BE2C (cell line): ENCODE measurements around the gene TMEM39A.

Source experiments
- DNase-seq: peaks from one replicate; pipeline ENCODE4 v3.0.0-alpha.2; 2020
- H3K27me3 ChIP-seq: fragments of 250-450 bp; sonication (Bioruptor Pico); 2 replicates; pipeline ENCODE4 v1.5.1; 2020; ENCODE audit warnings: mild to moderate bottlenecking
- H3K36me3 ChIP-seq: fragments of 250-450 bp; sonication (Bioruptor Pico); 2 replicates; pipeline ENCODE4 v1.5.1; 2020; ENCODE audit warnings: mild to moderate bottlenecking
- H3K4me1 ChIP-seq: fragments of 250-450 bp; sonication (Bioruptor Pico); 2 replicates; pipeline ENCODE4 v1.5.1; 2020
- H3K4me3 ChIP-seq: 2 replicates; pipeline ENCODE4 v1.5.1; 2011; ENCODE audit warnings: low read depth, low read length
- H3K9me3 ChIP-seq: fragments of 250-450 bp; sonication (Bioruptor Pico); 2 replicates; pipeline ENCODE4 v1.5.1; 2020
- TF ChIP-seq, protein P1 (sequence below): IDR thresholded peaks from 2 replicates; pipeline ENCODE4 v1.5.1; 2012; ENCODE audit warnings: mild to moderate bottlenecking, low read depth, low read length

Gene TMEM39A

DNA sequence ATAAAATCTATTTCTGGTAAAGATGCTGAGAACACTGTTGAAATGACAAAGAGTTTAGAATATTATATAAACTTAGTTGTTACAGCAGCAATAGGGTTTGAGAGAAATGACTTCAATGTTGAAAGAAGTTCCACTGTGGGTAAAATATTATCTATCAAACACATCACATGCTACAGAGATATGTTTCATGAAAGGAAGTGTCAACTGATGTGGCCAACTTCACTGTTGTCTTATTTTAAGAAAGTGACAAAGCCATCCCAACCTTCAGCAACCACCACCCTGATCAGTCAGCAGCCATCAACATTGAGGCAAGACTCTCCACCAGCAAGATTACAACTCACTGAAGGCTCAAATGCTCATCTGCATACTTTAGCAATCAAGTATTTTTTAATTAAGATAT, 20.2 kb downstream of the TMEM39A start:
- H3K4me3 ChIP-seq: no peak overlapping the region
- TF ChIP-seq, protein P1, sequence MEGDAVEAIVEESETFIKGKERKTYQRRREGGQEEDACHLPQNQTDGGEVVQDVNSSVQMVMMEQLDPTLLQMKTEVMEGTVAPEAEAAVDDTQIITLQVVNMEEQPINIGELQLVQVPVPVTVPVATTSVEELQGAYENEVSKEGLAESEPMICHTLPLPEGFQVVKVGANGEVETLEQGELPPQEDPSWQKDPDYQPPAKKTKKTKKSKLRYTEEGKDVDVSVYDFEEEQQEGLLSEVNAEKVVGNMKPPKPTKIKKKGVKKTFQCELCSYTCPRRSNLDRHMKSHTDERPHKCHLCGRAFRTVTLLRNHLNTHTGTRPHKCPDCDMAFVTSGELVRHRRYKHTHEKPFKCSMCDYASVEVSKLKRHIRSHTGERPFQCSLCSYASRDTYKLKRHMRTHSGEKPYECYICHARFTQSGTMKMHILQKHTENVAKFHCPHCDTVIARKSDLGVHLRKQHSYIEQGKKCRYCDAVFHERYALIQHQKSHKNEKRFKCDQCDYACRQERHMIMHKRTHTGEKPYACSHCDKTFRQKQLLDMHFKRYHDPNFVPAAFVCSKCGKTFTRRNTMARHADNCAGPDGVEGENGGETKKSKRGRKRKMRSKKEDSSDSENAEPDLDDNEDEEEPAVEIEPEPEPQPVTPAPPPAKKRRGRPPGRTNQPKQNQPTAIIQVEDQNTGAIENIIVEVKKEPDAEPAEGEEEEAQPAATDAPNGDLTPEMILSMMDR: no peak
- H3K36me3 ChIP-seq: peaks cover 41% of the 10 kb centered on the region
- H3K9me3 ChIP-seq: no peaks in the 10 kb centered on the region
- H3K27me3 ChIP-seq: no peaks in the 10 kb centered on the region
- no peaks in the 10 kb centered on the region for H3K4me1 ChIP-seq
- no peak for DNase-seq

- Histone ChIP-seq H3K9me3 (no peaks in the 10 kb centered on the region), H3K4me3 (no peak overlapping the region), H3K36me3 (peaks cover 64% of the 10 kb centered on the region), H3K4me1 (no peaks in the 10 kb centered on the region; the same call in 1 of the 2 replicates), H3K27me3 (no peaks in the 10 kb centered on the region)
- TF ChIP-seq, protein P1: no peak
- DNase-seq: no peak
Observed at GRCh38 chr3:119437691-119438258, 25.6 kb downstream of the TMEM39A start.

DNA sequence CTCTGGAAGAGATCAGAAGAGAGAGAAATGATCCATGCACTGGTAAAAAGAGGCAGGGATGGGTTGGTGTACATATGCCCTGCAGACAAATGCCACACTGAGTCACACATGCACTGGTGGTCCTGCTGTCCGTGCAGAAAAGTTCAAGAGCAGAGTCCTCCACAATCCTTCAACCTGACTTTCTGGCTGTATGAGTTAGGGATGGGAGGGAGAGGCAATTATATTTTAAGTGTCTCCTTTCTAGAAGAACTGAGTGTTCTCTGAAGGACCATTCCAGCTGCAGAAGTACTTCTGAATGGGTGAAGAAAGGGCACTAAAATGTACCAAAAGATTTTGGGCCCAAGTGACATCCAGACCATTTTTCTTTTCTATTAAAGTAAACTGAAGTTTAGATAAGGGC, 26.4 kb downstream of the TMEM39A start:
- TF ChIP-seq, protein P1: no peak
- H3K9me3 ChIP-seq: no peaks in the 10 kb centered on the region
- H3K36me3 ChIP-seq: peaks cover 61% of the 10 kb centered on the region
- no peaks in the 10 kb centered on the region for H3K27me3 ChIP-seq
- DNase-seq: no peak
- H3K4me1 ChIP-seq: no peaks in the 10 kb centered on the region; the same call in 1 of the 2 replicates
- no peak overlapping the region for H3K4me3 ChIP-seq

DNA sequence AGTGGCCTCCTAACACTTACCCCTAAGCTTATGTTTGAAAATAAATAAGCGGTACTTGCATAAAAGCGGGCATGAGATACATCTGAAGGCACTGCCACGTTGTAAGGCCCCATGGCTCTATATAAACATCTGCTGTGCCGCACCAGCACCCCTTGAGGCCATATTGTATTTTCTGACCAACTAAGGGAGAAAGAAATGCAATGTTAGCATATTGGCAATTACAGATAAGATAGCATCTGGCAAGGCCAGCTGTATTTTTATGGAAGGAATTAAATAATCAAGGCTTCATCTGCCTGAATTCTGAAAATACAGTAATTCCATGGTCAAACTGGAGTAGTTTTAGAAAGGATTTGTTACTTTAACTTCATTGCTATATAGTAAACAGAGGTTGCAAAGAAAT, 28.7 kb downstream of the TMEM39A start:
- no peaks in the 10 kb centered on the region for H3K9me3 ChIP-seq
- no peaks in the 10 kb centered on the region for H3K27me3 ChIP-seq
- H3K36me3 ChIP-seq: peaks cover 75% of the 10 kb centered on the region
- no peak overlapping the region for H3K4me3 ChIP-seq
- no peak for DNase-seq
- TF ChIP-seq, protein P1: peak; percentile 34
- H3K4me1 ChIP-seq: no peaks in the 10 kb centered on the region; the same call in 1 of the 2 replicates

DNA sequence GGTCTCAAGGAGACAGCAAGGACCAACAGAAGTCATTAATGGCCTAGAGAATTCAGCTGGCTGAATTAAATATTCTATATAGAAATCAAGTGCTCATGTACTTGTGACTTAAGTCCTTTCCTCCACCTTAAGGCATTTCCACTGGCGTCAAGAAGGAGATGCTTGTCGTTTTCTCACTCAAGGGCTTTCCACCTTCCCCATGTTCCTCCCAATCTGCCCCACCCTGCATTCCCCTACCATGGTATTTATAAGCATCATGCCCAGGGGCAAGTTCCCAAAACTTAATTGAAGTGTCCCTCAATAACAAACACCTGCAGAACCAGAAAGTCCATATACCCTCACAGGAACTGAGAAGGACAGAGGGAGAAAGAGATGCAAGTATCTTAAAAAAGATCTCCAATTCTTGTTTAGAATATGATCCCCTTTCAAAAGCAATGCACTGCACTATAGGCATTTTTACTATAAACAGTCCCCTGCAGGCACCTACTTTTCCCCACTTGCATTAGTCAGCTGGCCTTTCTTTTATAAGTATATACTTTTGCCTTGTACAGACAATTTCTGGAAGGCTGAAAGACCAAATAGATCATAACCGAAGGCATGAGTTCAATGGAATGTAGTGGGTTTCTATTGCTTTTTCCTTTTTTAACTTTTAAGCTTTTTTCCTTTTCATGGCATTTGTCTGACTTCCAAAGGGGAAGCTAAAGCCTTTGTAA, 29.6 kb downstream of the TMEM39A start:
- peaks cover under 1% of the 10 kb centered on the region; the same call in 1 of the 2 replicates for H3K9me3 ChIP-seq
- TF ChIP-seq, protein P1: no peak

DNA sequence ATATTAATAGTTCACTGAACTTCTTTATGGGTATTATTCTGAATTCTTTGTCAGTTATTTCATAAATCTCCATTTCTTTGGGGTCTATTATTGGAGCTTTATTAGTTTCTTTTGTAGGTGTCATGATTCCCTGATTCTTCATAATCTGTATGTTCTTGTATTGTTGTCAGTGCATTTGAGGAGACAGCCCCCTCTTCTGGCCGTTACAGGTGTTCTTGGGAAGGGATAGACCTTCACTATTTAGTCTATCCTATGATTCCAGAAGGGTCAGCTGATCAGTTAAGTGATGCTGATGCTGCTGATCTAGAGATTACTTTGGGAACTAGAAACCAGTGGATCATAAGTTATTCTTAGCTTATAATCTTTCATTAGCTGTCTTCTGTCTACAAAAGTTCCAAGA, 34.9 kb downstream of the TMEM39A start:
- no peak overlapping the region for H3K4me3 ChIP-seq
- TF ChIP-seq, protein P1: peak; percentile 44
- H3K4me1 ChIP-seq: no peaks in the 10 kb centered on the region
- H3K36me3 ChIP-seq: peaks cover 45% of the 10 kb centered on the region
- DNase-seq: peak; percentile 37
- peaks cover 5% of the 10 kb centered on the region for H3K9me3 ChIP-seq
- no peaks in the 10 kb centered on the region for H3K27me3 ChIP-seq

More for the DNA sequence above, 29.6 kb downstream of the TMEM39A start:
- Histone ChIP-seq H3K4me3 (no peak overlapping the region), H3K36me3 (peaks cover 82% of the 10 kb centered on the region), H3K27me3 (no peaks in the 10 kb centered on the region), H3K4me1 (no peaks in the 10 kb centered on the region; the same call in 1 of the 2 replicates)
- no peak for DNase-seq
